GM10847 (cell line): Measurements from ENCODE around the gene PSMG1.

Source experiments
- POLR2A ChIP-seq: IDR thresholded peaks from 2 replicates; pipeline ENCODE4 v1.6.1; 2011; ENCODE audit not compliant: insufficient read length; ENCODE audit errors: extremely low read depth

Gene PSMG1

GRCh38 chr21:39183272-39184049, at the start of gene PSMG1:
PSMG1 (minus strand) TSS chr21:39183451; CDS start chr21:39183385, 66 bp downstream.
- TF ChIP-seq POLR2A = peak; percentile 79

DNA sequence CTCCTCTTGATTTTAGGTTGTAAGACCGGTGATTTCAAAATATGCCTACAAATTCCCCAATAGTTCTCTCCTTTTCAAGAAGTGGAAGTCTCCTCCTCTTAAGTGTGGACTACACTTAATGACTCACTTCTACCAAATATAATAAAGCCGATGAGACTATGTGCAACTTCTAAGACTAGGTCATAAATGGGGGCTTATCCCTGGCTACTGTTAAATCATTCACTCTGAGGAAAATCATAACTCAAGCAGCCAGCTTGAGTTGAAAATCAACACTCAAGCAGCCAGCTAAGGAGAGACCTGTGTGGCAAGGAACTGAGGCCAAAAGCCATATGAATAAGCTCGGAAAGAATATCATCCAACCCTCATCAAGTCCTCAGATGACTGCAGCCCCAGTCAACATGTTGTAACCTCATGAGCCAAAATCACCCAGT, 49.6 kb upstream of the PSMG1 start:
- no peak for TF ChIP-seq POLR2A

DNA sequence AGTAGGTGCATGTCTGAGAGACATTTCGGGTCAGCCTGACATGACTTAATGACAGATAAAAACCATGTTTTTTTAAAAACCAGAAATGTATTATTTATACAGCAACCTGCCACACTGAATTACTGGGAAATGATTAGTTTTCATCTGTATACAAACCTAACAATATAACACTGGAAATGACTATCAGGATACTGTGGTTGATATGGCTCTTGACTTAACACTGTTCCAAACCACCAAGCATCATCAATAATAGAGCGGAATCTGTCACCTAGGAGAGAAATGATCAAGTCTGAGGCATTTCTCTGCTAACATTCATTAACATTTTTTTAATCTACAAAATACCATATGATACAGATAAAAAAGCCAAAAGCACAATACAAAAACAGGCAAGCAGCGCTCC, 41.7 kb upstream of the PSMG1 start:
- no peak for TF ChIP-seq POLR2A

GRCh38 chr21:39221997-39222486, 38.8 kb upstream of the PSMG1 start:
- TF ChIP-seq POLR2A = no peak

DNA sequence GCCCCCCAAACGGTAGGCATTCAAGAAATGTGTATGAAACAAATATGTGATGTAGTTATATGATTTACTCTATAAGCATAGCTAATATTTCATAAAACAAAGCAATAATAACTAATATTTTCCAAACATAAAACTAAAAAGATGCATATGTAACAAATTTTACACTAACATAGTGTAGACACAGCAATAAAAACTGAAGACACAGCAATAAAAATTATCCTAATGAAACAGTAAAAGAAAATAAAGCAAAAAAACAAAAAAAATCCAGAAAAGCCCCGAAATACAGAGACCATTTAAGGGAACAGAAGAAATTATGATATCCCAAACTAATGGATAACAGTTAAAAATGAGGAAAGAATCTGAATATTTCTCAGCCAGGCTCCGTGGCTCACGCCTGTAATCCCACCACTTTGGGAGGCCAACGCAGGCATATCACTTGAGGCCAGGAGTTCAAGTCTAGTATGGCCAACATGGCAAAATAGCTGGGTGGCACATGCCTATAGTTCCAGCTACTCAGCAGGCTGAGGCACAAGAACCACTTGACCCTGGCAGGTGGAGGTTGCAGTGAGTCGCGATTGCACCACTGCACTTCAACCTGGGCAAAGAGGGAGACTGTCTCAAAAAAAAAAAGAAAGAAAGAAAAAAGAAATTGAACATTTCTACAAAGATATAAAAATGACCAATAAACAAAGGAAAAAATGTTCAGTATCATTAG, 38.2 kb upstream of the PSMG1 start:
- TF ChIP-seq POLR2A = no peak

GRCh38 chr21:39220150-39220549, 36.9 kb upstream of the PSMG1 start:
- no peak for TF ChIP-seq POLR2A

DNA sequence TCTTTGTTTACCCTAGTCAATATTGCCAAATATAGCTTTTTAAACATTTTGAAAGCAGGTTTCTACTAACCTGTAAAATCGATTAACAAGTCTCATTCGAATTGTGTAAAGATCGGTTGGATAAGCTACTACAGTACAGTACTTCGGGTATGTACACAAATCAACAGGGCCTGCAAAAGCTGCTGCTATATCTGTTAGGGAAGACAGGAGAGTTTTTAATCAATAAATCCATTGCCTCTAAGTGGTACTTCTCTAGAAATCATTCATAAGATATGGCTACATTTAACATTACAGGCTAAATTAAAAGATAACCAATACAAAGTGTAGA, 34.8 kb upstream of the PSMG1 start:
- TF ChIP-seq POLR2A = no peak

DNA sequence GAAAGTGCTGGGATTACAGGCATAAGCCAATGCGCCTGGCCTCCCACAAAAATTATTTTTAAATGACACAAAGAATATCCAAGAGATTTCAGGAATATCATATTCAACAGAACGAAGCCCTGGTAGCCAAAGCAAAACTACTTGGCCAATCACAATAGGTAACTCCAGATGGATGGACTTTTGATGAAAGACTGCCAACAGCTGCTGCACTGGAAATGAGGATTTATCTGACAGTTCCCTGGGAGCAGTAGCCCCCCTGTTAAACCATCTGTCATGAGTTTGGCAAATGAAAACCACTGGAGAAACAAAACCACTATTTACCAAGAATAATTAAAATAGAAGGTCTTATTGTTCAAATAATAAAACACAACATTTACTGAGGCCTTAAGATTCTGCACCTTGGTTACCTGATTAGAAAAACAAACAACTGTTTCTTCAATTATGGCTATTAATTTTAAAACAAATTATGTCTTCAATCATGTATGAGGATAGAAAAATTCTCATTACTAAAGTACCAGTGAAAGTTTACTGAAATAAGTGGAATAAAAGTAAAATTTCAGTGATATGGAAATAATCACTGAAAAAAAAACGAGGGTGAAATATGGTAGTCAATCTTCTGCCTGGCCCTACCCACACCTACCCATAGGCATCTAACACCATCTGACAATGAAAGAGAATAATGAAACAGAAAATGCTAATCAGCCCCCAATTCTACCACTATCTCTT, 34.3 kb upstream of the PSMG1 start:
- TF ChIP-seq POLR2A = no peak

GRCh38 chr21:39216290-39216689, 33.0 kb upstream of the PSMG1 start:
- no peak for TF ChIP-seq POLR2A

DNA sequence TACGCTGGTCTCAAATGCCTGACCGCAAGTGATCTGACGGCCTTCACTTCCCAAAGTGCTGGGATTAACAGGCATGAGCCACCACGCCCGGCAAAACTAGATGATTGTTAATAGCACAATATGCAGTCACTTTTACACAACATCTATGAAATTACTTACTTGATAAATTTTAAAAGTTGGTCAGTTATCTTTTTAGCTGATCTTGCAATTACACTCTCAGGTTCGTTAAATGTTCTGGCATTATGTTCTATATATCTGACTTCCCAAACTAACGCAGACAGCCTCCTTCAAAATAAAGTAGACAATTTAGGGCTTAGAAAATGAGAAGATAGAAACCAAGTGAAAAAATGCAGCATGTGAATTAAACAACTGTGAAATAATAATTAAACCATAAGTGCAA, 31.8 kb upstream of the PSMG1 start:
- TF ChIP-seq POLR2A = no peak

GRCh38 chr21:39209334-39209688, 26.1 kb upstream of the PSMG1 start:
- no peak for TF ChIP-seq POLR2A

- TF ChIP-seq POLR2A = no peak
Observed at GRCh38 chr21:39208624-39209333, 25.5 kb upstream of the PSMG1 start.

- no peak for TF ChIP-seq POLR2A
Observed at GRCh38 chr21:39204134-39204533, 20.9 kb upstream of the PSMG1 start.

DNA sequence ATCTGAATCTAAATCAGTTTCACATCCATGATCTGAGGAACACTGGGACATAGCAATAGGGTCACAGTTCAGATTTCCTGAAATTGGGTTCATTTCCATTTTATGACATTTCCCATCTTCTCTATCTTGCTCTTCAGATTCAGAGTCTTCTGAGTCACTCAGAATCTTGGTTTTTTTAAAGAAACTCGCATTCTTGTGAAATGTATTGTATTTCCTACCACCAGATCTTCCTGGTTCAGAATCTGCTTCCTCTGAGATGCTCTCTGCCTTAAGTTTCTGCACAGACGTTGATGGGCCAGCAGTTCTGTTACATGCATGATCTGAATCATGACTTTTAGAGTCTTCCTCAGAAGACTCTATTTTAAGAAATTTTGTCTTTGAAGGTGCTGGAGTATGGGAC, 15.5 kb upstream of the PSMG1 start:
- no peak for TF ChIP-seq POLR2A
